ENCODE measurements around the gene VPS33B.

The VPS33B gene

DNA sequence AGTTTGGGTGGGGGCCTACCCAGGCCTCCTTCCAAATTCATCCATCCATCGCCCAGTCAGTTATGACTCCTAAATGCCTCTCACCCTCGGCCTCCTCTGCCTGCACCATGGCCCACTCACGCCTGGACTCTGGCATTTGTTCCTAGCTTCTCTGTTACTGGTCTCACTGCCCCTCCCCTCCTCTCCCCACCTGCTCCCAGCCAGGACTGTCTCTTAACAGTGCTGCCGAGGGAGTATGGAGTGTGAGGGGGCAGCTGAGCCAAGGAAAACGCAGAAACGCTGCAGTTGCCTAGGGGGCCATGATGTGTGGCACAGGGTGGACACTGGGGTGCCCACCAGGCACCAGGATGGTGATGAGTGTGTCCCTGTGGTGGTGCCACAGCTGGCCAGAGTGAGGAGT lies 64.6 kb downstream of the VPS33B start:
- TF ChIP-seq, protein P1, sequence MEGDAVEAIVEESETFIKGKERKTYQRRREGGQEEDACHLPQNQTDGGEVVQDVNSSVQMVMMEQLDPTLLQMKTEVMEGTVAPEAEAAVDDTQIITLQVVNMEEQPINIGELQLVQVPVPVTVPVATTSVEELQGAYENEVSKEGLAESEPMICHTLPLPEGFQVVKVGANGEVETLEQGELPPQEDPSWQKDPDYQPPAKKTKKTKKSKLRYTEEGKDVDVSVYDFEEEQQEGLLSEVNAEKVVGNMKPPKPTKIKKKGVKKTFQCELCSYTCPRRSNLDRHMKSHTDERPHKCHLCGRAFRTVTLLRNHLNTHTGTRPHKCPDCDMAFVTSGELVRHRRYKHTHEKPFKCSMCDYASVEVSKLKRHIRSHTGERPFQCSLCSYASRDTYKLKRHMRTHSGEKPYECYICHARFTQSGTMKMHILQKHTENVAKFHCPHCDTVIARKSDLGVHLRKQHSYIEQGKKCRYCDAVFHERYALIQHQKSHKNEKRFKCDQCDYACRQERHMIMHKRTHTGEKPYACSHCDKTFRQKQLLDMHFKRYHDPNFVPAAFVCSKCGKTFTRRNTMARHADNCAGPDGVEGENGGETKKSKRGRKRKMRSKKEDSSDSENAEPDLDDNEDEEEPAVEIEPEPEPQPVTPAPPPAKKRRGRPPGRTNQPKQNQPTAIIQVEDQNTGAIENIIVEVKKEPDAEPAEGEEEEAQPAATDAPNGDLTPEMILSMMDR (IDR thresholded peaks at IDR 0.05; ENCODE audit: insufficient read depth, low read depth, low read length, missing control alignments) = no peak
- no peak for DNase-seq (ENCODE audit: low read depth)
- H3K4me3 ChIP-seq (ENCODE audit: low read length) = peak overlapping the region; percentile 90

DNA sequence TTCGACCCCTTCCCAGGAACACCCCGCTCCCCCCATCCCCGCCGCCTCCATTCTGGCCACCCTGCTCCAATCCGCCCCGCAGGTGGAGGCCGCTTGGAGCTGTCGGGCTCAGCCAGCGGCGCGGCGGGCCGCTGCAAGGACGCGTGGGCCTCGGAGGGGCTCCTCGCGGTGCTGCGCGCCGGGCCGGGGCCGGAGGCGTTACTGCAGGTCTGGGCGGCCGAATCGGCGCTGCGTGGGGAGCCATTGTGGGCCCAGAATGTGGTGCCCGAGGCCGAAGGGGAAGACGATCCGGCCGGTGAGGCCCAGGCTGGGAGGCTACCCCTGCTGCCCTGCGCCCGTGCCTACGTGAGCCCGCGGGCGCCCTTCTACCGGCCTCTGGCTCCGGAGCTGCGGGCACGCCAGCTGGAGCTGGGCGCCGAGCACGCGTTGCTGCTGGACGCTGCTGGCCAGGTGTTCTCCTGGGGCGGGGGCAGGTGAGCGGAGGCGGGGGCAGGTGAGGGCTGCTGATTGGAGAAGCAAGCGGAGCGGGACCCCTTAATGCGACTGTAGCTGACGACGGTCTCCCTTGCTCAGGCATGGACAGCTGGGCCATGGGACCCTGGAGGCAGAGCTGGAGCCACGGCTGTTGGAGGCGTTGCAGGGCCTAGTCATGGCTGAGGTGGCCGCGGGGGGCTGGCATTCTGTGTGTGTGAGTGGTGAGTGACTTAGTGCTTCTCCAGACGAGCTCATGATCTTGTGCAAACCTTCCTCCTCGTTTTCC lies 65.2 kb downstream of the VPS33B start:
- H3K4me3 ChIP-seq (ENCODE audit: low read length) = peak overlapping the region; percentile 90
- peak; percentile 40 for DNase-seq (ENCODE audit: low read depth)
- TF ChIP-seq, protein P1 (IDR thresholded peaks at IDR 0.05; ENCODE audit: insufficient read depth, low read depth, low read length, missing control alignments) = no peak

DNA sequence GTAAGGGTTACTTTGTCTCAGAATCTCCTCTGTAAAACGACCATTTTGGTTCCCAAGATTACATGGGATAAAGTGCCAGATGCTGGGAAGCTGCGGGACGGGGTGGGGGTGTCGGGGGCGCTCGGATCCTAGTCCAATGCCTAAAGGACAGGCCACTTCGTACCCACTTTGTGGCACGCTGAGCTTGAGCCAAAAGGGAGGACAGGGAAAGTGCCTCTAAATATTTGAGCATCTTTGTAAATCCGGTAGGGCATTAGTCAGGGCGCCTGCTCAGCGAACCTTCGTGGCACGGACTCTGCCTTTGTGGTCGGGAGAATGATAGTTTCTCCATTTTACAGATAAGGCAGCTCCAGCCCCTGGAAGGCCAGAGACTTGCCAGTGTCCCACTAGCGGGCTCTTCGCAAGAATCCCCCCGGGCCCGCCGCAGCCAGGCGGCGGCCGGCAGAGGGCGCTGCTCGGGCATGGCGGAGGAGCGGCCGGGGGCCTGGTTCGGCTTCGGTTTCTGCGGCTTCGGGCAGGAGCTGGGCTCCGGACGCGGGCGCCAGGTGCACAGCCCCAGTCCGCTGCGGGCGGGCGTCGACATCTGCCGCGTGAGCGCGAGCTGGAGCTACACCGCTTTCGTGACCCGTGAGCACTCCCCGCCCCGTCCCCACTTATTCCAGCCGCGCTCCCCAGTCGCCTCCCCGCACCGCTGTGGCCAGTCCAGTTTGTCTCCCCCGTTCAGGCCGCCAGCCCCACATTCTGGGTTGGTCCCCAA lies 65.9 kb downstream of the VPS33B start:
- TF ChIP-seq, protein P1 (IDR thresholded peaks at IDR 0.05; ENCODE audit: insufficient read depth, low read depth, low read length, missing control alignments) = peak; percentile 62
- DNase-seq (ENCODE audit: low read depth) = peak; percentile 66
- H3K4me3 ChIP-seq (ENCODE audit: low read length) = peak overlapping the region; percentile 90

DNA sequence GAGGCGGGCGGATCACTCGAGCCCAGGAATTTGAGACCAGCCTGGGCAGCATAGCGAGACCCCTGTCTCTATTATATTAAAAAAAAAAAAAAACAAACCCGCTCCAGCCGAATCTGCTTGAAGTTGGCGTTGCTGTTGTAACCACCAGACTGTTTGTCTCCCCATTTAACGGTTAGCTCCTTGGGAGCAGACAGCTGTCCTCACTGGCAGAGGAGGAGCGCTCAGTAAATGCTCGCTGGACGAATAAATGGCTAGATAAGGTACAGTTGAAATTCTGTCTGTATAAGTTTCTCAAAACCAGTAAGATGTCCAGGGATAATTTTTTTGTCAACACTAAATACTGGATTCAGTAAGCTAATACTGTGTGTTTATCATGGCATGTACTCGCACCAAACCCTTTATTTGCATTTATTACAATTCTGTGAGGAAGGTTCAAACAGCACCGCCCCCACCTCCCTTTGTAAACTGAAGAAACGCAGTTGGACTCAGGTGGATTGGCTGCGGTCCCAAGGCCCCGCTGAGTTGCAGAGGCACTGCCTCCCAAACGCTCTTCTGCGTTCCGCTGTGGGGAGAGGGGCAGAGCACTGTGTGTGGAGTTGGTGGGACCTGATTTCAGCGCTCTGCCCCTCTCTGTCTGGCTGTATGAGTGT lies 66.6 kb downstream of the VPS33B start:
- peak overlapping the region; percentile 90 for H3K4me3 ChIP-seq (ENCODE audit: low read length)
- no peak for DNase-seq (ENCODE audit: low read depth)
- TF ChIP-seq, protein P1 (IDR thresholded peaks at IDR 0.05; ENCODE audit: insufficient read depth, low read depth, low read length, missing control alignments) = no peak

DNA sequence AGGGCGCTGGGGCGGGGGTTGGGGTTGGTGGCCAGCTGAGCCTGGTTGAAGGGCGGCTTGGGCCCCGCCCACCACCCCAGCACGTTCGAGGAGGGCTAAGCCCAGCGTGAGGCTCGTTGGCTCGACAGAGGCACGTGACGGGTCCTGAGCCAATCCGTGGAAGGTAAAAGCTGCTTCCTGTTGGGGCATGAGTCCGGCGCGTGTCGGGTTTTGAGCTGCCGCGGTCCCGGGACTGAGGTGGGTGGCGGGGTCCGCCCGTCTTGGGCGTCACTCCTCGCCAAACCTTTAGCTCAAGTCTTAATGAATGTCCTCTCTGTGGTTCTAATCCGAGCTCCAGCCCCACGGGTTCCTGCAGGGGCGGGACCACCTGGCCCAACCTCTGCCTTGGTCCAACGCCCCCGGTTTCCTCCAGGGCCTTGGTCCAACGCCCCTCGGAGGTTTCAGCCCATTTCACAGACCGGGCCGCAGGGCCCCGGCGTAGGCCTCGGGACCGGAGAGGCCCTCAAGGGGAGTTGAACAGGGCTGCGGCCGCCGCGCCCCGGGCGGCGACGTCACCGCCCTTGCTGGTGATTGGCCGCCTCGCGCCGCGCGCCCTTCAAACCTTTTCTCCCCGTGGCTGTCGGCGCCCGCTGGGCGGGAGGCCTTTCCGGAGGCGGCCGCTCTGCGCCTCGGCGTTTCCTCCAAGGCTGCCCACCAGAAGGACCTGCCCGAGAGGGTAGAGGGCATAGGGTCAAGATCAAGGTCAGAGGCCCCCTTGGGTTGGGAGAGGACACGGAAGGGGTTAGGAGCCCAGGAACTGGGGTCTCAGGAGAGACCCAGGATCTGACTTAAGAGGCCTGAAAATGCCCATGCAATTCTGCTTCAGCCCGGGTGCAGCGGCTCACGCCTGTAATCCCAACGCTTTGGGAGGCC lies 67.4 kb downstream of the VPS33B start, which contains the start of gene RCCD1:
Gene RCCD1, plus strand, starts transcription at position 173 of the 912 bp plus-strand sequence. CDS start 1,851 bp downstream, outside the sequence.
- peak within 1 kb of the TSS; percentile 90 for H3K4me3 ChIP-seq (ENCODE audit: low read length)
- peak; percentile 96 for DNase-seq (ENCODE audit: low read depth)
- TF ChIP-seq, protein P1 (IDR thresholded peaks at IDR 0.05; ENCODE audit: insufficient read depth, low read depth, low read length, missing control alignments) = no peak

Measured in epithelial cell of esophagus (primary cell).